Neuron (in vitro differentiated cells): ENCODE data around the gene GAREM1.

ENCODE experiments used
- H2AFZ ChIP-seq: one replicate; pipeline ENCODE4 v1.6.1; 2013; ENCODE audit warnings: low read depth, mild to moderate bottlenecking, inconsistent platforms, low read length, moderate library complexity
- H3K27me3 ChIP-seq: one replicate; pipeline ENCODE4 v1.6.1; 2013; ENCODE audit warnings: low read length; ENCODE audit not compliant: insufficient read depth
- H3K36me3 ChIP-seq: one replicate; pipeline ENCODE4 v1.6.1; 2013; ENCODE audit warnings: low read length; ENCODE audit not compliant: insufficient read depth
- H3K4me1 ChIP-seq: one replicate; pipeline ENCODE4 v1.6.1; 2013; ENCODE audit warnings: low read length; ENCODE audit not compliant: insufficient read depth
- H3K4me3 ChIP-seq: 2 replicates; pipeline ENCODE4 v1.5.1; 2013; ENCODE audit warnings: mild to moderate bottlenecking, low read length, moderate library complexity
- H3K9me3 ChIP-seq: one replicate; pipeline ENCODE4 v1.6.1; 2013; ENCODE audit warnings: low read length

The GAREM1 gene

GRCh38 chr18:32315881-32316280 lies 154.8 kb downstream of the GAREM1 start:
- Histone ChIP-seq H2AFZ (no peak overlapping the region), H3K4me3 (no peak overlapping the region), H3K36me3 (no peaks in the 10 kb centered on the region), H3K27me3 (no peaks in the 10 kb centered on the region), H3K4me1 (peaks cover 6% of the 10 kb centered on the region), H3K9me3 (no peaks in the 10 kb centered on the region)

DNA sequence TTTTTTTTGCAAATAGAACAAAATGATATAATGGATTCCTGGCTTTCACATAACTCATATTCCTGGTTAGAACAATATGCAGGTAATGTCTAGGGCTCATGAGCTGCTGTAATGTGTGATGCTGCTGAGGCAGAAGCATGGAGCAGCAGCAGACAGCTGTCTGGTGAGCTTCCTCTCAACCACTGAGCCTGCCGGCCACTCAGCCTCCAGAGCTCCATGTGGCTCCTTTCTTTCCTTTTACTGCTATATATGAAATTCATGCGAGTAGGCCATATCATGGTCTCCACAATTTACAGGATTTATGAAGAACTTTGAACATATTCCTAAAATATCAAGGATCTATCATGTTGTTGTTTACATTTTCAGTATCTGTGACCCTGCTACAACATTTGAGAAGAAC lies 159.9 kb downstream of the GAREM1 start:
- H3K36me3 ChIP-seq: no peaks in the 10 kb centered on the region
- H3K4me3 ChIP-seq: no peak overlapping the region
- H3K27me3 ChIP-seq: no peaks in the 10 kb centered on the region
- H2AFZ ChIP-seq: no peak overlapping the region
- peaks cover 14% of the 10 kb centered on the region for H3K4me1 ChIP-seq
- H3K9me3 ChIP-seq: no peaks in the 10 kb centered on the region

DNA sequence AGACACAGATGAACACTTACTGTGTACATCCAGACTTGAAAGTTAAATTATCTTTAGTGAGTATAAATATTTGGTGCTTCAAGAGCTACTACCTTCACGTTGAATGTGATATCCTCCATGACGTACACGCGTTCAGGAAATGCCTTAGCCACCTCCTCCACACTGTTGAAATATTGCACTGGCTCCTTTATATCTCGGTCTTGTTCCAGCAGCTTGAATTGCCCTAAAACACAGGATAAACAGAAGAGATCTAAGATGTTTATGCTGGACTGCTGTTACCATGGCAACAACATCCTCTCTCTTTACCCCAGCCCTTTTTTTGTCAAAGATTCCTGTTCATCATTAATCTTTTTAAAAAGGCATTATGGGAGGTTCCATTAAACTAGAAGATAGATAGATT lies 160.6 kb downstream of the GAREM1 start:
- no peak overlapping the region for H2AFZ ChIP-seq
- H3K4me1 ChIP-seq: peaks cover 14% of the 10 kb centered on the region
- H3K9me3 ChIP-seq: no peaks in the 10 kb centered on the region
- H3K36me3 ChIP-seq: no peaks in the 10 kb centered on the region
- H3K4me3 ChIP-seq: no peak overlapping the region
- no peaks in the 10 kb centered on the region for H3K27me3 ChIP-seq

DNA sequence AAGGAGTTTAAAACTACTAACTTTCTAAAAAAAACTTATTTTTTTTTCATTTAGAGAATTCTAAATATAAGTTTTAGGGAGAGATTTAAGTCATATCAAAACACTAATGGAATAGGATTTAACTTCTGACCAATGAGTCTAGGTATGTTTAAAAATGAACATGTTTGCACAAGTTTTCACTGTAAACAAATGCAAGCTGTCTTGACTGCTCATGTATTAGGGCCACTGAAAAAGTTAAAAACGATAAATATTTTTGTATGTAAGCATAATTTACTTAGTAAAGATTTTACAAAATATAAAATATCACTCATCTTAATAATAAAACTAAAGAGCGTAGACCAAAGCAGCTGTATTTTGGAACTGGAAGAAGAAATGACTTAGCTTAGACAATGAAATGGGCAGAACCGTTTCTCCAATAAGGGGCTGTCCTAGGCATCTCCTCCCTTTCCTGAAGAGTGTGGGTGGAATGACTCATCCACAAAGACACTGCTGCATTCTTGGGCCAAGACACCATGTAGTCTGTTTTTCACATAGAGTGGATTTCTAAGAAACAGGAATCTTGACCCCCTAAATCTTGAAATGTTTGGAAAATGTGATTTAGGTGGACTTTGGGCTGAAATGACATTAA lies 162.1 kb downstream of the GAREM1 start:
- Histone ChIP-seq H3K36me3 (no peaks in the 10 kb centered on the region), H2AFZ (no peak overlapping the region), H3K27me3 (no peaks in the 10 kb centered on the region), H3K4me1 (peaks cover 14% of the 10 kb centered on the region), H3K4me3 (no peak overlapping the region), H3K9me3 (no peaks in the 10 kb centered on the region)

DNA sequence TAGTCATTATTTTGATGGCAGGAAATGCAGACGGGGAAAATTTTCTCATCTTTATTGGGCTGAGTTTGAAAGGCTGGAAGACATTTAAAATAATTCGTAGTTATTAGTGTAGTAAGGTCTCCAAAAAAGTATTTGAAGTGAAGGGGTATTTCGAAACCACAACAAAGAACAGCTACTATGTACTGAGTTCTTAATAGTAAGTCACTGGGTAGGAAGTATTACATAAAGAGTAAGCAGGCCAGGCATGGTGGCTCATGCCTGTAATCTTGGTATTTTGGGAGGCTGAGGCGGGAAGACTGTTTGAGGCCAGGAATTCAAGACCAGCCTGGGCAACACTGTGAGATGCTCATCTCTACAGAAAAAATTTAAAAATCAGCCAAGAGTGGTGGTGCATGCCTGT lies 167.3 kb downstream of the GAREM1 start:
- Histone ChIP-seq H3K36me3 (no peaks in the 10 kb centered on the region), H2AFZ (no peak overlapping the region), H3K27me3 (no peaks in the 10 kb centered on the region), H3K4me1 (no peaks in the 10 kb centered on the region), H3K9me3 (no peaks in the 10 kb centered on the region), H3K4me3 (no peak overlapping the region)

DNA sequence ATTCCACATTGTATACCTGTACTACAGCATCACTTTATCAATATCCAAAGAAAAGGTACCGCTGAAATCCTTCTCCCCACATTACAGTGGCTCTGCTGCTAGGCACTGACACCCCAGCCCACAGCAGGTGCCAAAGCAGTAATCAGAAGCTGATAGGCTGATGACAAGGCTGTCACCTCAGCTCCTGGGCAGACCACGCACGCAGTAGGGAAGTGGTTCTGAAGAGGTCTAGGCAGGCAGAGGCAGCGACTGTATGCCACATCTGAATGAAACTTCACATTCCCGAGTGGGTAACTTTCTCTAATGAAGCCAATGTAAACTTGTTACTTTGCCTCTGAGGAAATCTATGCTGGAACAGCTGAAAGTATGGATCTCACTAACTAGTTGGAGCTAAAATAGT lies 167.9 kb downstream of the GAREM1 start:
- no peaks in the 10 kb centered on the region for H3K27me3 ChIP-seq
- H3K36me3 ChIP-seq: no peaks in the 10 kb centered on the region
- H3K4me1 ChIP-seq: no peaks in the 10 kb centered on the region
- no peak overlapping the region for H3K4me3 ChIP-seq
- H3K9me3 ChIP-seq: no peaks in the 10 kb centered on the region
- H2AFZ ChIP-seq: no peak overlapping the region

- no peaks in the 10 kb centered on the region for H3K27me3 ChIP-seq
- H3K4me1 ChIP-seq: no peaks in the 10 kb centered on the region
- H3K9me3 ChIP-seq: no peaks in the 10 kb centered on the region
- H2AFZ ChIP-seq: no peak overlapping the region
- H3K36me3 ChIP-seq: no peaks in the 10 kb centered on the region
- no peak overlapping the region for H3K4me3 ChIP-seq
Observed at GRCh38 chr18:32301976-32302743, 168.5 kb downstream of the GAREM1 start.

GRCh38 chr18:32301361-32301760 lies 169.3 kb downstream of the GAREM1 start:
- Histone ChIP-seq H3K4me3 (no peak overlapping the region), H3K36me3 (no peaks in the 10 kb centered on the region)

DNA sequence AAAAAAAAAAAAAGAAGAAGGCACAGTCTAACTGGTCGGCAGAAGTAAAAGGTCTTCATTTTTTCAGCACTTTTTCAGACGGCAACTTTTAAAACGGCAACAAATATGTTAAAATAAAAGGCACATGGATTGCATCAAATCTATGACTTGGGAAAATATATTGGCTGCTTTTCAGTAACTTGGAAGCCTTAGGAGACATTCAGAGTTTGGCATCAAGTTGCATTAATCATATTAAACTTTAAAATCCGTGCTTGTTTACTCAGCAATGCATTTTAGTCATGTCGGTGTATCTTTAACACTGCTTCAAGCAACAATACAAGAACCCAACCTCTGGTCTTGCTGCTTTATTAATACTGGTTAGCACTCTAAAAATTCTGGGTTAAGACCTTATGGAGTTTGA lies 169.8 kb downstream of the GAREM1 start:
- no peaks in the 10 kb centered on the region for H3K27me3 ChIP-seq
- no peaks in the 10 kb centered on the region for H3K4me1 ChIP-seq
- no peaks in the 10 kb centered on the region for H3K9me3 ChIP-seq
- no peaks in the 10 kb centered on the region for H3K36me3 ChIP-seq
- H3K4me3 ChIP-seq: no peak overlapping the region
- H2AFZ ChIP-seq: no peak overlapping the region

More at GRCh38 chr18:32301361-32301760, 169.3 kb downstream of the GAREM1 start:
- no peaks in the 10 kb centered on the region for H3K27me3 ChIP-seq
- no peaks in the 10 kb centered on the region for H3K9me3 ChIP-seq
- no peaks in the 10 kb centered on the region for H3K4me1 ChIP-seq
- no peak overlapping the region for H2AFZ ChIP-seq

- Histone ChIP-seq H3K9me3 (no peaks in the 10 kb centered on the region), H2AFZ (no peak overlapping the region), H3K4me3 (no peak overlapping the region), H3K27me3 (no peaks in the 10 kb centered on the region), H3K36me3 (no peaks in the 10 kb centered on the region), H3K4me1 (no peaks in the 10 kb centered on the region)
Observed at GRCh38 chr18:32299484-32299883, 171.2 kb downstream of the GAREM1 start.

DNA sequence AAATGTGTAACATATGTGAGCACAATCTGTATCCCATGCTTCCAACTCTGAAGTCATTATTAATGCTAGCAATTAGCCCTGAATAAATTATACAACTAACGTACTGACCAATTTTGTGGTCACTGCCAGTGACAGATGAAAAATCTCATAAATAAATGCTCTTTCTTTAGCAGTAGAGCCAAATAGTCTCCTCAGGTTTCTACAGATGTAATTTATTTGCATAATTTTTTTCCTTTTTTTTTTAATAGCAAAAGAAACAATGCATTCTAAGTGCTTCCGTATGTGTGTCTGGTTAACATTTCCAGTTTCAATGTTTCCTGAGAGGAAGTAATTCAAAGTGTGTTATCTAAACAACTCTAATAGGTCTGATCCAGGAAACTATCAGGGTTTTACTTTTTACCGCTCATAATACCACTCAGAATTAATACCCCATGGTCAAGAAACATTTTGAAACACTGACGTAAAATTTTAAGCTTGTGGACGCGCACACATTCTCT lies 172.5 kb downstream of the GAREM1 start:
- H3K27me3 ChIP-seq: no peaks in the 10 kb centered on the region
- no peaks in the 10 kb centered on the region for H3K36me3 ChIP-seq
- no peak overlapping the region for H3K4me3 ChIP-seq
- no peak overlapping the region for H2AFZ ChIP-seq
- no peaks in the 10 kb centered on the region for H3K9me3 ChIP-seq
- H3K4me1 ChIP-seq: no peaks in the 10 kb centered on the region

DNA sequence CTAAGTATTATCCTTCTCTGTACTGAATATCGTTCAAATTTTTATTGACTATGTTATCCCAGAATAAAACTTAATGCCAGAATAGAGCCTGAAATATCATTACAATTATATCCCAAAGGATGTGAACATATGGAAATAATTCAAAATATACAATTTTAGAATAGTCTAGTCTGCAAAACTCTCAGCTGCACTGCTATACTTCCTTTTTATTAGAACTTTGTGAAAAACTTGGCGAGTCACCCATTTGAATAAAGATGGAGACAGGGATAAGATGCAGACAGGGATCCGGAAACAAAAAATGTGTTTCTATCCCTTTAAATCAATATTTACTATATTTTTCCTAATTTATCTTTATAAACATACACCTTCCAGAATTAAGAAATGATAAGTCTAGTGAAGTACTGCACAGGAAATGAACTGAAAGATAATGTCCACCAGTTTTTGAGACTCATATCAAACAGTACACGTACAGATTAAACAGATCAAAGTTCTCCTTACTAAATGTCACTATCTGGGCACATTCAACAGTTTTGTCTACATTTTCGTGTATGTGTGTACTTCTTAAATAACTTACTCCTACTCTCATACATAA lies 173.0 kb downstream of the GAREM1 start:
- no peaks in the 10 kb centered on the region for H3K4me1 ChIP-seq
- no peaks in the 10 kb centered on the region for H3K27me3 ChIP-seq
- no peak overlapping the region for H3K4me3 ChIP-seq
- no peaks in the 10 kb centered on the region for H3K36me3 ChIP-seq
- H3K9me3 ChIP-seq: no peaks in the 10 kb centered on the region
- H2AFZ ChIP-seq: no peak overlapping the region

- no peaks in the 10 kb centered on the region for H3K36me3 ChIP-seq
- no peaks in the 10 kb centered on the region for H3K9me3 ChIP-seq
- H3K4me1 ChIP-seq: no peaks in the 10 kb centered on the region
- H3K27me3 ChIP-seq: no peaks in the 10 kb centered on the region
- no peak overlapping the region for H3K4me3 ChIP-seq
- H2AFZ ChIP-seq: no peak overlapping the region
Observed at GRCh38 chr18:32296851-32297250, 173.8 kb downstream of the GAREM1 start.
